Heart left ventricle (tissue), 16 donors: ENCODE results near the gene MSI2. TPM values are rescaled to one million over a fixed set of nuclear protein-coding genes. Genes with fewer than 3 reads are reported as not detected.

ENCODE experiments used
- ATAC-seq, 4 donors: fragments of 200-7000 bp; cut with Tn5 transposase; one replicate each; pipeline ENCODE4 v1.9.1; 2020 to 2022; ENCODE audit warnings: moderate library complexity in 4 of 4, mild to moderate bottlenecking in 3 of 4, moderate number of reproducible peaks in 1 of 4
- DNase-seq, 5 donors: peaks; one replicate each; pipeline ENCODE4 v3.0.0-alpha.2; 2020
- H3K27ac ChIP-seq, 12 donors: fragments of 200-600 bp; sonication (generic) in 4 of 12; one replicate each; pipeline versions ENCODE4 v1.5.0 to v1.8.0; 2016 to 2022; ENCODE audit warnings: mild to moderate bottlenecking in 2 of 12
- H3K27me3 ChIP-seq, 9 donors: fragments of 200-600 bp; sonication (generic) in 2 of 9; one replicate each; pipeline versions ENCODE4 v1.5.1 to v1.8.0; 2016 to 2022; ENCODE audit warnings: mild to moderate bottlenecking in 3 of 9
- H3K36me3 ChIP-seq, 9 donors: fragments of 200-600 bp; sonication (generic) in 2 of 9; one replicate each; pipeline versions ENCODE4 v1.5.0 to v1.8.0; 2018 to 2022; ENCODE audit warnings: mild to moderate bottlenecking in 2 of 9
- H3K4me1 ChIP-seq, 12 donors: fragments of 200-600 bp; sonication (generic) in 4 of 12; one replicate each; pipeline versions ENCODE4 v1.5.0 to v1.8.0; 2016 to 2022; ENCODE audit warnings: mild to moderate bottlenecking in 3 of 12
- H3K4me3 ChIP-seq, 12 donors: fragments of 200-600 bp; sonication (generic) in 4 of 12; one replicate each; pipeline versions ENCODE4 v1.5.0 to v1.8.0; 2017 to 2022; ENCODE audit warnings: mild to moderate bottlenecking in 9 of 12, moderate library complexity in 4 of 12
- H3K9me3 ChIP-seq, 12 donors: fragments of 200-600 bp; sonication (generic) in 4 of 12; one replicate each; pipeline versions ENCODE4 v1.5.0 to v1.8.0; 2016 to 2022; ENCODE audit warnings: mild to moderate bottlenecking in 1 of 12
- POLR2A ChIP-seq, 2 donors: fragments of 450-650 bp; IDR thresholded peaks; one replicate each; pipeline ENCODE4 v1.6.1; 2017; ENCODE audit warnings: antibody characterized with exemption in 2 of 2, mild to moderate bottlenecking in 2 of 2, moderate library complexity in 2 of 2
- WGBS, 4 donors: extraction: QIAGEN DNeasy Blood & Tissue Kit in 2 of 4; methylation state at CpG; one replicate each; pipeline versions ENCODE4 v1.1.5 to v1.1.7; 2013 to 2018; 5-methylcytosine and 5-hydroxymethylcytosine counted together
- intact Hi-C, 10 donors: fragments of 100-400 bp; cut with DNase I; formaldehyde crosslinking; loops; one replicate each; pipeline versions ENCODE4 v1.11.1 to v1.14.2; 2022
- polyA plus RNA-seq, 2 donors: library from polyadenylated mRNA; stranded (reverse); fragments of 200-250 nt; gene quantifications; one replicate each; pipeline ENCODE4 v1.2.3, GENCODE V29; 2013
- total RNA-seq, 9 donors: library from RNA; depleted of rRNA in 2 of 9; stranded (reverse); fragments of >200 nt in 2 of 9; fragmentation: NEBNext Ultra II Directional in 3 of 9; extraction: Animal tissue kit (Norgen Biotek cat#: 25700) in 3 of 9; gene quantifications; one replicate each; pipeline versions ENCODE4 v1.1.0 to v1.2.4, GENCODE V29; 2016 to 2023
- TF ChIP-seq, protein P1 (sequence below), 12 donors: fragments of 200-600 bp; sonication (generic) in 4 of 12; IDR thresholded peaks; one replicate each; pipeline versions ENCODE4 v1.5.0 to v1.8.0; 2018 to 2022; ENCODE audit warnings: antibody characterized with exemption in 12 of 12, mild to moderate bottlenecking in 5 of 12
- donor health status: ischemic (EF 13 %, LVEDD 7.1; RV severe dilation, severe dysfunction).
- donor health status: healthy with polysubstance abuse.
- donor health status: DM: no; HTN: yes; CAD: no.
- donor health status: DM: no; HTN: no; CAD: no.
- donor health status: ischemic (EF 25% LVEDD 6.9; RV normal size, moderate dysfunction).
- donor health status: ischemic (EF 25% LVEDD 5.7; RV mildly dilated, moderate dysfunction).
- donor health status: healthy.
- donor health status: DM: yes; HTN: yes; CAD: no.
- donor health status: ischemic (EF 35%, LVEDD 5.7; RV mildly dilated, moderate dysfunction).
- donor health status: nonischemic (EF 11% LVEDD 7.7; RV severe dilation, severe dysfunction).
- donor health status: DM: yes; HTN: yes; CAD: no.
- donor health status: PGD.
- donor health status: ischemic (EF 29% LVEDD 5.4; RV normal size, mild dysfunction).
- donor health status: nonischemic (EF 23%, LVEDD 6.1; RV moderate dilation, normal function).

Gene MSI2
- total and polyA plus RNA-seq, 11 donors = 35.9 to 120 (median 104) TPM

DNA sequence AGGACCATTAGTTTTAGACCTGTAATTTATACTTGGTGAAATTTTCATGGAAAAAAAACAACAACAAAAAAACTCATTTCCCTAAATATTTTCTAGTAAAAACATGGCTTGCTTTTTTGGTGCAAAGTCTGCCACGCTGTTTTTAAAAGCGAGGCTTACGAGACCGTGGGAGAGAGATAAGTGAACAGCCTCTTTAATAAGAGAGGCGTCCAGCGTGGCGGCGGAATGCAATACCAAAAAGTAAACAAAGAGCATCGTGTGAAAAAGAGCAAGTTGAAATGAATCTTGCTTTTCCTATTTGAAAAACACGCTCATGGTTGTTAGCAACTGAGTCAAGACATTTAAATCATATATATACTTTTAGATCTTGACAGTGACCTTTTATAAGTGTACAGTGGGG, 10.5 kb upstream of the MSI2 start:
- Histone ChIP-seq H3K4me3 (no peak overlapping the region), H3K27me3 (peaks cover 0 to 4% (median 0%) of the 10 kb centered on the region in 9 donors), H3K9me3 (peaks cover 0 to 16% (median 0%) of the 10 kb centered on the region in 12 donors), H3K27ac (no peak overlapping the region), H3K4me1 (peaks cover 0 to 17% (median 12%) of the 10 kb centered on the region in 12 donors), H3K36me3 (no peaks in the 10 kb centered on the region)
- no peak for ATAC-seq
- TF ChIP-seq POLR2A (IDR thresholded peaks at IDR 0.05) = no peak
- TF ChIP-seq, protein P1, sequence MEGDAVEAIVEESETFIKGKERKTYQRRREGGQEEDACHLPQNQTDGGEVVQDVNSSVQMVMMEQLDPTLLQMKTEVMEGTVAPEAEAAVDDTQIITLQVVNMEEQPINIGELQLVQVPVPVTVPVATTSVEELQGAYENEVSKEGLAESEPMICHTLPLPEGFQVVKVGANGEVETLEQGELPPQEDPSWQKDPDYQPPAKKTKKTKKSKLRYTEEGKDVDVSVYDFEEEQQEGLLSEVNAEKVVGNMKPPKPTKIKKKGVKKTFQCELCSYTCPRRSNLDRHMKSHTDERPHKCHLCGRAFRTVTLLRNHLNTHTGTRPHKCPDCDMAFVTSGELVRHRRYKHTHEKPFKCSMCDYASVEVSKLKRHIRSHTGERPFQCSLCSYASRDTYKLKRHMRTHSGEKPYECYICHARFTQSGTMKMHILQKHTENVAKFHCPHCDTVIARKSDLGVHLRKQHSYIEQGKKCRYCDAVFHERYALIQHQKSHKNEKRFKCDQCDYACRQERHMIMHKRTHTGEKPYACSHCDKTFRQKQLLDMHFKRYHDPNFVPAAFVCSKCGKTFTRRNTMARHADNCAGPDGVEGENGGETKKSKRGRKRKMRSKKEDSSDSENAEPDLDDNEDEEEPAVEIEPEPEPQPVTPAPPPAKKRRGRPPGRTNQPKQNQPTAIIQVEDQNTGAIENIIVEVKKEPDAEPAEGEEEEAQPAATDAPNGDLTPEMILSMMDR (IDR thresholded peaks at IDR 0.05) = no peak
- 84 to 86% (median 85%) methylated on average over 10 of the region's 10 CpGs for WGBS, 4 donors
- intact Hi-C loops = loop anchor here in 7 of 10 donors (10.0 kb wide), 6 partner anchors 111 to 589 kb away; partner anchors contain the start of gene CCDC182 (in 1 of the 7)
- no peak for DNase-seq

DNA sequence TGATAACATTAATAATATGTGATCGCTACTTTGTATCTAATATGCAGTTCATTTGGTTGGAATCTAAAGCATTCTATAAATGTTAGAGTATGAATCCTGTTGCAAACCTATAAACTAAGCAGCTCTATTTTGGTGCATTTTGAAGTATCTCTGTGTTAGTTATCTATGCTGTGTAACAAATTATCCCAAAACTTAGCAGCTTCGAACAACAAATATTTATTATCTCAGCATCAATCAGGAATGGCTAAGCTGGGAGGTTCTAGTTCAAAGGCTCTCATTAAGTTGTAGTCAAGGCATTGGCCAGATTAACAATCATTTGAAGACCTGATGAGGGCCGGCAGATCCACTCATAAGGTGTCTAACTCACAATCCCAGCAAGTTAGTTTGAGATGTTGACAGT, 10.1 kb upstream of the MSI2 start:
- 94 to 96% (median 96%) methylated on average over 3 of the region's 3 CpGs for WGBS, 4 donors
- TF ChIP-seq POLR2A (IDR thresholded peaks at IDR 0.05) = no peak
- TF ChIP-seq, protein P1 (IDR thresholded peaks at IDR 0.05) = no peak
- Histone ChIP-seq H3K9me3 (peaks cover 0 to 21% (median 0%) of the 10 kb centered on the region in 12 donors), H3K27ac (no peak overlapping the region), H3K36me3 (no peaks in the 10 kb centered on the region), H3K4me3 (no peak overlapping the region), H3K27me3 (peaks cover 0 to 4% (median 0%) of the 10 kb centered on the region in 9 donors), H3K4me1 (peaks cover 0 to 17% (median 12%) of the 10 kb centered on the region in 12 donors)
- ATAC-seq (no peak), DNase-seq (no peak)
- intact Hi-C loops = loop anchor here in 7 of 10 donors (10.0 kb wide), 6 partner anchors 111 to 589 kb away; partner anchors contain the start of gene CCDC182 (in 1 of the 7)

DNA sequence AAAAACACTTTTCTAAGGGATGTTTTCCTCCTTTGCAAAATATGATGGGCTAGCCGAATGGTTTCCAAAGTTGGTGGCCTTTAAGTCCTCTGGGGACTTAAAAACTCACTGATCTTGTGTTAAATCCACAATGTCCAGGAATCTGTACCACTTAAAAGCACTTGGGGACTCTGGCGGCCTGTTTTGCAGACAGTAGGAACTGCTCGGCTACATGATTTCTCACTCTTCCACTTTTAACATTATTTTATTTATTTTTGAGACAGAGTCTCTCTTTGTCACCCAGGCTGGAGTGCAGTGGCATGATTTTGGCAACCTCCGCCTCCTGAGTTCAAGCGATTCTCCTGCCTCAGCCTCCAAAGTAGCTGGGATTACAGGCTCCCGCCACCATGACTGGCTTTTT, 9.1 kb upstream of the MSI2 start:
- TF ChIP-seq POLR2A (IDR thresholded peaks at IDR 0.05) = no peak
- TF ChIP-seq, protein P1 (IDR thresholded peaks at IDR 0.05) = no peak
- peaks cover 0 to 25% (median 0%) of the 10 kb centered on the region in 12 donors for H3K9me3 ChIP-seq
- peaks cover 0 to 4% (median 0%) of the 10 kb centered on the region in 9 donors for H3K27me3 ChIP-seq
- ATAC-seq (no peak), DNase-seq (no peak)
- H3K4me1 ChIP-seq = peaks cover 0 to 12% (median 8%) of the 10 kb centered on the region in 12 donors
- WGBS, 4 donors = 87 to 91% (median 89%) methylated on average over 6 of the region's 6 CpGs
- H3K27ac ChIP-seq = no peak overlapping the region
- no peaks in the 10 kb centered on the region for H3K36me3 ChIP-seq
- no peak overlapping the region for H3K4me3 ChIP-seq
- intact Hi-C loops = loop anchor here in 7 of 10 donors (10.0 kb wide), 6 partner anchors 112 to 588 kb away; partner anchors contain the start of gene CCDC182 (in 1 of the 7)

DNA sequence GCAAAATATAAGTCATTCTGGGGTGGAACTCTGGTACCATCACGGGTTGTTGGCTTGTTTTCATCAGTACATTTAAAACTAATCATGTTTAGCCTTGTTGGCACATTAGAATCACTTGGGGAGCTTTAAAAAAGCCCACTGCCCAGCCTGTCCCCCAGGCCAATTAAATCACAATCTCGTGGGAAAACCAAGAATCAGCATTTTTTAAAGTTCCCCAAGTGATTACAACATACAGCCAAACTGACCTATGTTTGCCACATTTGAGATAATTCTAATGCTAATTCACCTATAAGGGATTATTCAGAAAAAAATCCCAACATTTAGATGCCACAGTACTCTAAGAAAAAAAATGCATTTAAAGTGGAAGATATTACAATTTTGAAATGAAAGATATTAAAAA, 8.4 kb upstream of the MSI2 start:
- H3K4me1 ChIP-seq = peaks cover 0 to 5% (median 2%) of the 10 kb centered on the region in 12 donors
- H3K9me3 ChIP-seq = peaks cover 0 to 25% (median 0%) of the 10 kb centered on the region in 12 donors
- no peak for DNase-seq
- H3K27ac ChIP-seq = no peak overlapping the region
- WGBS, 4 donors = 79 to 83% (median 81%) methylated on average over 2 of the region's 2 CpGs
- intact Hi-C loops = loop anchor here in 7 of 10 donors (10.0 kb wide), 6 partner anchors 113 to 587 kb away; partner anchors contain the start of gene CCDC182 (in 1 of the 7)
- TF ChIP-seq, protein P1 (IDR thresholded peaks at IDR 0.05) = no peak
- TF ChIP-seq POLR2A (IDR thresholded peaks at IDR 0.05) = no peak
- no peak for ATAC-seq
- H3K36me3 ChIP-seq = no peaks in the 10 kb centered on the region
- no peak overlapping the region for H3K4me3 ChIP-seq
- peaks cover 0 to 4% (median 0%) of the 10 kb centered on the region in 9 donors for H3K27me3 ChIP-seq
